ENCODE results near the gene PPP1R9B.

Gene PPP1R9B

GRCh38 chr17:50132104-50132794 lies 18.2 kb downstream of the PPP1R9B start:
- H3K27ac ChIP-seq (ENCODE audit: insufficient read depth, low read depth, low read length, poor library complexity, severe bottlenecking) = no peak overlapping the region
- H3K36me3 ChIP-seq (ENCODE audit: control insufficient read depth, insufficient read depth, low read length) = no peaks in the 10 kb centered on the region
- H3K27me3 ChIP-seq (ENCODE audit: control insufficient read depth, insufficient read depth, low read length, poor library complexity, severe bottlenecking) = peaks cover 15% of the 10 kb centered on the region
- 92 to 95% methylated on average over 6 of the region's 6 CpGs for WGBS, 2 experiments
- no peak overlapping the region for H3K4me3 ChIP-seq (ENCODE audit: insufficient read depth, low read depth, low read length)
- H3K4me1 ChIP-seq (ENCODE audit: control insufficient read depth, insufficient read depth, low read length) = peaks cover 12% of the 10 kb centered on the region
- no peaks in the 10 kb centered on the region for H3K9me3 ChIP-seq (ENCODE audit: control insufficient read depth, low read length)

- no peaks in the 10 kb centered on the region for H3K9me3 ChIP-seq (ENCODE audit: control insufficient read depth, low read length)
Observed at GRCh38 chr17:50130559-50131305, 19.7 kb downstream of the PPP1R9B start.

GRCh38 chr17:50129728-50130558 lies 20.5 kb downstream of the PPP1R9B start, which contains the start of gene SAMD14:
TSS of gene SAMD14 (minus strand) at chr17:50130160. CDS start at chr17:50124959, 5,201 bp downstream.
- Histone ChIP-seq H3K27ac (ENCODE audit: insufficient read depth, low read depth, low read length, poor library complexity, severe bottlenecking) (no peak within 1 kb of the TSS), H3K9me3 (ENCODE audit: control insufficient read depth, low read length) (no peaks in the 10 kb centered on the region), H3K27me3 (ENCODE audit: control insufficient read depth, insufficient read depth, low read length, poor library complexity, severe bottlenecking) (peaks cover 15% of the 10 kb centered on the region), H3K36me3 (ENCODE audit: control insufficient read depth, insufficient read depth, low read length) (no peaks in the 10 kb centered on the region), H3K4me1 (ENCODE audit: control insufficient read depth, insufficient read depth, low read length) (peaks cover 12% of the 10 kb centered on the region), H3K4me3 (ENCODE audit: insufficient read depth, low read depth, low read length) (peak within 1 kb of the TSS; percentile 68)
- 1% methylated on average over 76 to 83 of the region's 84 CpGs for WGBS, 2 experiments

More at GRCh38 chr17:50130559-50131305, 19.7 kb downstream of the PPP1R9B start:
- H3K4me3 ChIP-seq (ENCODE audit: insufficient read depth, low read depth, low read length) = peak overlapping the region; percentile 68
- no peak overlapping the region for H3K27ac ChIP-seq (ENCODE audit: insufficient read depth, low read depth, low read length, poor library complexity, severe bottlenecking)
- 21 to 25% methylated on average over 16 of the region's 19 CpGs for WGBS, 2 experiments
- H3K36me3 ChIP-seq (ENCODE audit: control insufficient read depth, insufficient read depth, low read length) = no peaks in the 10 kb centered on the region
- H3K27me3 ChIP-seq (ENCODE audit: control insufficient read depth, insufficient read depth, low read length, poor library complexity, severe bottlenecking) = peaks cover 15% of the 10 kb centered on the region
- H3K4me1 ChIP-seq (ENCODE audit: control insufficient read depth, insufficient read depth, low read length) = peaks cover 12% of the 10 kb centered on the region

- H3K9me3 ChIP-seq (ENCODE audit: control insufficient read depth, low read length) = no peaks in the 10 kb centered on the region
- no peaks in the 10 kb centered on the region for H3K36me3 ChIP-seq (ENCODE audit: control insufficient read depth, insufficient read depth, low read length)
- H3K4me1 ChIP-seq (ENCODE audit: control insufficient read depth, insufficient read depth, low read length) = peaks cover 12% of the 10 kb centered on the region
- WGBS, 2 experiments = 0% methylated on average over 31 of the region's 31 CpGs
- H3K27ac ChIP-seq (ENCODE audit: insufficient read depth, low read depth, low read length, poor library complexity, severe bottlenecking) = no peak overlapping the region
- H3K27me3 ChIP-seq (ENCODE audit: control insufficient read depth, insufficient read depth, low read length, poor library complexity, severe bottlenecking) = peaks cover 15% of the 10 kb centered on the region
- H3K4me3 ChIP-seq (ENCODE audit: insufficient read depth, low read depth, low read length) = peak overlapping the region; percentile 68
Observed at GRCh38 chr17:50129353-50129727, 21.1 kb downstream of the PPP1R9B start.

- peaks cover 17% of the 10 kb centered on the region for H3K4me1 ChIP-seq (ENCODE audit: control insufficient read depth, insufficient read depth, low read length)
- no peaks in the 10 kb centered on the region for H3K9me3 ChIP-seq (ENCODE audit: control insufficient read depth, low read length)
- 8% methylated on average over 31 to 32 of the region's 32 CpGs for WGBS, 2 experiments
- no peaks in the 10 kb centered on the region for H3K36me3 ChIP-seq (ENCODE audit: control insufficient read depth, insufficient read depth, low read length)
- peaks cover 15% of the 10 kb centered on the region for H3K27me3 ChIP-seq (ENCODE audit: control insufficient read depth, insufficient read depth, low read length, poor library complexity, severe bottlenecking)
- H3K4me3 ChIP-seq (ENCODE audit: insufficient read depth, low read depth, low read length) = peak overlapping the region; percentile 68
- peak overlapping the region; percentile 33 for H3K27ac ChIP-seq (ENCODE audit: insufficient read depth, low read depth, low read length, poor library complexity, severe bottlenecking)
Observed at GRCh38 chr17:50128441-50129352, 21.8 kb downstream of the PPP1R9B start.

- peaks cover 15% of the 10 kb centered on the region for H3K27me3 ChIP-seq (ENCODE audit: control insufficient read depth, insufficient read depth, low read length, poor library complexity, severe bottlenecking)
- 68 to 69% methylated on average over 6 of the region's 6 CpGs for WGBS, 2 experiments
- H3K4me3 ChIP-seq (ENCODE audit: insufficient read depth, low read depth, low read length) = peak overlapping the region; percentile 8
- H3K9me3 ChIP-seq (ENCODE audit: control insufficient read depth, low read length) = no peaks in the 10 kb centered on the region
- no peaks in the 10 kb centered on the region for H3K36me3 ChIP-seq (ENCODE audit: control insufficient read depth, insufficient read depth, low read length)
- no peak overlapping the region for H3K27ac ChIP-seq (ENCODE audit: insufficient read depth, low read depth, low read length, poor library complexity, severe bottlenecking)
- peaks cover 24% of the 10 kb centered on the region for H3K4me1 ChIP-seq (ENCODE audit: control insufficient read depth, insufficient read depth, low read length)
Observed at GRCh38 chr17:50127697-50128361, 22.6 kb downstream of the PPP1R9B start.

GRCh38 chr17:50125420-50125997 lies 25.0 kb downstream of the PPP1R9B start:
- WGBS, 2 experiments = 95% methylated on average over 4 of the region's 4 CpGs
- no peaks in the 10 kb centered on the region for H3K36me3 ChIP-seq (ENCODE audit: control insufficient read depth, insufficient read depth, low read length)
- no peaks in the 10 kb centered on the region for H3K9me3 ChIP-seq (ENCODE audit: control insufficient read depth, low read length)
- H3K4me3 ChIP-seq (ENCODE audit: insufficient read depth, low read depth, low read length) = no peak overlapping the region
- peaks cover 24% of the 10 kb centered on the region for H3K4me1 ChIP-seq (ENCODE audit: control insufficient read depth, insufficient read depth, low read length)
- peaks cover 10% of the 10 kb centered on the region for H3K27me3 ChIP-seq (ENCODE audit: control insufficient read depth, insufficient read depth, low read length, poor library complexity, severe bottlenecking)
- no peak overlapping the region for H3K27ac ChIP-seq (ENCODE audit: insufficient read depth, low read depth, low read length, poor library complexity, severe bottlenecking)

- Histone ChIP-seq H3K27me3 (ENCODE audit: control insufficient read depth, insufficient read depth, low read length, poor library complexity, severe bottlenecking) (peaks cover 13% of the 10 kb centered on the region), H3K4me3 (ENCODE audit: insufficient read depth, low read depth, low read length) (no peak overlapping the region), H3K4me1 (ENCODE audit: control insufficient read depth, insufficient read depth, low read length) (peaks cover 24% of the 10 kb centered on the region), H3K9me3 (ENCODE audit: control insufficient read depth, low read length) (no peaks in the 10 kb centered on the region), H3K27ac (ENCODE audit: insufficient read depth, low read depth, low read length, poor library complexity, severe bottlenecking) (no peak overlapping the region), H3K36me3 (ENCODE audit: control insufficient read depth, insufficient read depth, low read length) (no peaks in the 10 kb centered on the region)
- 18 to 22% methylated on average over 12 of the region's 12 CpGs for WGBS, 2 experiments
Observed at GRCh38 chr17:50123649-50124349, 26.7 kb downstream of the PPP1R9B start.

All from ectodermal cell (in vitro differentiated cells).